Thoracic aorta (tissue), 2 donors: ENCODE measurements around the gene GYS1. TPM values are rescaled to one million over a fixed set of nuclear protein-coding genes. Genes with fewer than 3 reads are reported as not detected.

ENCODE experiments used
- ATAC-seq: fragments of 150-250 bp; one replicate; pipeline ENCODE4 v1.8.0; 2017; ENCODE audit warnings: low read depth; ENCODE audit not compliant: insufficient number of reproducible peaks, low FRiP score
- DNase-seq: peaks from one replicate; pipeline ENCODE4 v3.0.0-alpha.2; 2020; ENCODE audit warnings: low spot score
- H3K27ac ChIP-seq, 2 donors: fragments of 200-600 bp; sonication (generic); 1 replicate in 1 of 2; 2 replicates in 1 of 2; pipeline ENCODE4 v1.5.1; 2016; ENCODE audit warnings: mild to moderate bottlenecking in 2 of 2, moderate library complexity in 2 of 2
- H3K27me3 ChIP-seq: fragments of 200-600 bp; sonication (generic); replicated peaks from 2 replicates; pipeline ENCODE4 v1.6.0; 2016; ENCODE audit warnings: mild to moderate bottlenecking; ENCODE audit not compliant: insufficient read depth
- H3K36me3 ChIP-seq: fragments of 200-600 bp; sonication (generic); one replicate; pipeline ENCODE4 v1.5.1; 2016
- H3K4me1 ChIP-seq, 2 donors: fragments of 200-600 bp; sonication (generic); 1 replicate in 1 of 2; 2 replicates in 1 of 2; pipeline versions ENCODE4 v1.5.1 to v1.6.0; 2016; ENCODE audit warnings: low read depth in 2 of 2, mild to moderate bottlenecking in 1 of 2; ENCODE audit not compliant: control insufficient read depth in 1 of 2
- H3K4me3 ChIP-seq: fragments of 200-600 bp; sonication (generic); 2 replicates; pipeline ENCODE4 v1.5.1; 2016; ENCODE audit warnings: mild to moderate bottlenecking
- H3K9me3 ChIP-seq: fragments of 200-600 bp; sonication (generic); 2 replicates; pipeline ENCODE4 v1.5.1; 2016
- total RNA-seq, 2 donors: library from RNA; depleted of rRNA; stranded (reverse); fragments of >200 nt; gene quantifications; one replicate each; pipeline versions ENCODE4 v1.1.0 to v1.2.3, GENCODE V29; 2016
- TF ChIP-seq, protein P1 (sequence below): fragments of 200-600 bp; sonication (generic); IDR thresholded peaks from one replicate; pipeline ENCODE4 v1.5.1; 2019; ENCODE audit warnings: antibody characterized with exemption

Gene GYS1
- total RNA-seq, 2 donors from 2014 or later: 30.1 to 44.4 TPM

- H3K4me3 ChIP-seq: no peak overlapping the region
- no peak for ATAC-seq
- TF ChIP-seq, protein P1, sequence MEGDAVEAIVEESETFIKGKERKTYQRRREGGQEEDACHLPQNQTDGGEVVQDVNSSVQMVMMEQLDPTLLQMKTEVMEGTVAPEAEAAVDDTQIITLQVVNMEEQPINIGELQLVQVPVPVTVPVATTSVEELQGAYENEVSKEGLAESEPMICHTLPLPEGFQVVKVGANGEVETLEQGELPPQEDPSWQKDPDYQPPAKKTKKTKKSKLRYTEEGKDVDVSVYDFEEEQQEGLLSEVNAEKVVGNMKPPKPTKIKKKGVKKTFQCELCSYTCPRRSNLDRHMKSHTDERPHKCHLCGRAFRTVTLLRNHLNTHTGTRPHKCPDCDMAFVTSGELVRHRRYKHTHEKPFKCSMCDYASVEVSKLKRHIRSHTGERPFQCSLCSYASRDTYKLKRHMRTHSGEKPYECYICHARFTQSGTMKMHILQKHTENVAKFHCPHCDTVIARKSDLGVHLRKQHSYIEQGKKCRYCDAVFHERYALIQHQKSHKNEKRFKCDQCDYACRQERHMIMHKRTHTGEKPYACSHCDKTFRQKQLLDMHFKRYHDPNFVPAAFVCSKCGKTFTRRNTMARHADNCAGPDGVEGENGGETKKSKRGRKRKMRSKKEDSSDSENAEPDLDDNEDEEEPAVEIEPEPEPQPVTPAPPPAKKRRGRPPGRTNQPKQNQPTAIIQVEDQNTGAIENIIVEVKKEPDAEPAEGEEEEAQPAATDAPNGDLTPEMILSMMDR: peak; percentile 45
- peaks cover 2 to 8% of the 10 kb centered on the region in 2 donors for H3K4me1 ChIP-seq
- no peaks in the 10 kb centered on the region for H3K9me3 ChIP-seq
- no peak overlapping the region for H3K27ac ChIP-seq
- peaks cover 7% of the 10 kb centered on the region for H3K36me3 ChIP-seq
- DNase-seq: no peak
- no peaks in the 10 kb centered on the region for H3K27me3 ChIP-seq
Measured at GRCh38 chr19:48999481-49000325, 6.6 kb upstream of the GYS1 start.

- H3K4me1 ChIP-seq: peaks cover 9 to 15% of the 10 kb centered on the region in 2 donors
- no peak overlapping the region for H3K4me3 ChIP-seq
- no peaks in the 10 kb centered on the region for H3K36me3 ChIP-seq
- no peak overlapping the region for H3K27ac ChIP-seq
- ATAC-seq (no peak), DNase-seq (no peak)
- H3K9me3 ChIP-seq: no peaks in the 10 kb centered on the region
- TF ChIP-seq, protein P1: no peak
- no peaks in the 10 kb centered on the region for H3K27me3 ChIP-seq
Measured at GRCh38 chr19:48997972-48998371, 4.9 kb upstream of the GYS1 start.

DNA sequence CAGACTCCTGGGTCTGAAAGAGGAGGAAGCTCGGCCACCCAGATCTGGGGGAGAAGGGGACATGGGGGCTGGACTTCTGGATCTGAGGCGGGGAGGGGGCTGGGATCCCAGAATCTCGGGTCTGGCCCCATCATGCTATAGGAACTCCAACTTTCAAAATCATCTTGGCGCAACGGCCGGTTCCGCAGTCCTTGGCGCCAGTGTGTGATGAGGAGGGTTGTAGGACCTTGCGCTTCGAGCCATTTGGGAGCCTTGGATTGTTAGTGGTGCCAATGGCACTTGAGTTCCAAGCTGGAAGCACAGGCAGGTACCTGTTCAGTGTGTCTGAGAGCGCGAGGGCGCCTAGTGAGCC is 902 bp upstream of the GYS1 start:
- Histone ChIP-seq H3K4me3 (peak overlapping the region; percentile 100), H3K36me3 (peaks cover 5% of the 10 kb centered on the region), H3K4me1 (peaks cover 20 to 42% of the 10 kb centered on the region in 2 donors), H3K27ac (peak overlapping the region; percentile 79 to 100), H3K27me3 (no peaks in the 10 kb centered on the region), H3K9me3 (no peaks in the 10 kb centered on the region)
- DNase-seq (no peak), ATAC-seq (no peak)
- TF ChIP-seq, protein P1: no peak

DNA sequence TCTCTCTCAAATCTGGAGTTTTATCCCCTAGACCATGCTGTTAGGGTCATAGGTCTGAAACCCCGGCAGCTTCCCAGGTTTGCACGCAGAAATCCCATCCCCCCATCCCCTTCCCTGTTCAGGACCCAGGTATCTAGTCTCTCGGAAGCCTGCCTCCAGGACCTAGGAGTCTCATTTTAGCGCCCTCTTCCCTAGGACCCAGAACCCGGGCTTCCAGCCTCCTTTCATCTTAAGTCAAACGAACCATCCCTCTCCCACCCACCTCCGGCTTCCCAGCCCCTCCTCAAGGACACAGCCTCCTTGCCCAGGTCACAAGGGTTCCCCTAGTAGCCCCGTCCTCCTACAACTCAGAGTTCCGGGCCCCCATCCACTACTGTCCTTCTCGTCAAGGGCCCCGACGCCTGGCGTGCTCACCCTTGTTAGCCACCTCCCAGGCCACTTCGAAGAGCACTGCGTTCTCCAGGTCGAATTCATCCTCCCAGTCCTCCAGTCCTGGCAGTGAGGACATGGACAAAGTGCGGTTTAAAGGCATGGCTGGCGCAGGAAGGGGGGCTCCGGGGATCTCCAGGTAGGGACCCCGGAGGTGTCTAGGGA is 431 bp downstream of the GYS1 start:
- ATAC-seq (no peak), DNase-seq (no peak)
- H3K27ac ChIP-seq: peak overlapping the region; percentile 98 to 100
- peak overlapping the region; percentile 100 for H3K4me3 ChIP-seq
- TF ChIP-seq, protein P1: no peak
- H3K36me3 ChIP-seq: peaks cover 18% of the 10 kb centered on the region
- peaks cover 20 to 42% of the 10 kb centered on the region in 2 donors for H3K4me1 ChIP-seq
- no peaks in the 10 kb centered on the region for H3K9me3 ChIP-seq
- no peaks in the 10 kb centered on the region for H3K27me3 ChIP-seq

GRCh38 chr19:48991873-48992580 is 1.1 kb downstream of the GYS1 start:
- H3K9me3 ChIP-seq: no peaks in the 10 kb centered on the region
- H3K27me3 ChIP-seq: no peaks in the 10 kb centered on the region
- peak overlapping the region; percentile 100 for H3K4me3 ChIP-seq
- H3K4me1 ChIP-seq: peaks cover 20 to 42% of the 10 kb centered on the region in 2 donors
- H3K27ac ChIP-seq: peak overlapping the region; percentile 98 to 100
- DNase-seq (peak; percentile 68), ATAC-seq (peak; percentile 39)
- H3K36me3 ChIP-seq: peaks cover 22% of the 10 kb centered on the region
- TF ChIP-seq, protein P1: no peak
